ENCODE data around the gene MACC1.
A peak's percentile ranks its signal among the peaks of the same experiment; 100 is the strongest.

The MACC1 gene

DNA sequence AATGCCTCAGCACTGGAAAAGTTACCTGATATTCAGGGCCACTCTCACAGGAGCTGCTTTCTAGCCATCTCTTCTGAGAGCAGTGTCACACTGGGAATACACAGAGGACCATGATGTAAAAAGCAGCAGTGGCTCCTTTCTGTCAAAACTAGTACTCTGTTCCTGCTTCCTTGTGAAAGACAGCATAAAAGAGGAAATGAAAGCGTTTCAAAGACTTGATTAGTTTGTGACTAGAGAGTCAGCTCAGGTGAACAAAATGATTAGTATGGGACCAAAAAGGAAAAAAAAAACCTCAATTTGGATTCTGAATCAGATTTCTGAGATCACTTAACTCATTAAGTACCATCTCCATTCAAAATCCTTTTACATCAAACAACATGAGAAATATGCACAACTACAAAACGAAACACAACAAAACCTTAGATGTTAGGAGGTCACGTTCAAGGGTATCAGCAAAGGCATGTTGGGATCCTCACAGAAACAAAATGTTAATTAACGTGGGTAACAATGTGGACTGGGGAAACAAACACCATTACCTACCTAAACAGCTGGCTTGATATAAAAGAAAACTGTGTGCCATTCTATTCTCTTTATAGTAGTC, 103.7 kb downstream of the MACC1 start:
- no peak for DNase-seq
- no peak for ATAC-seq
- H3K4me3 Mint-ChIP-seq = no peak overlapping the region
- peaks cover 4% of the 10 kb centered on the region for H3K4me1 Mint-ChIP-seq
- no peaks in the 10 kb centered on the region for H3K9me3 Mint-ChIP-seq
- peaks cover 5% of the 10 kb centered on the region for H3K27me3 Mint-ChIP-seq
- H3K27ac Mint-ChIP-seq = no peak overlapping the region

DNA sequence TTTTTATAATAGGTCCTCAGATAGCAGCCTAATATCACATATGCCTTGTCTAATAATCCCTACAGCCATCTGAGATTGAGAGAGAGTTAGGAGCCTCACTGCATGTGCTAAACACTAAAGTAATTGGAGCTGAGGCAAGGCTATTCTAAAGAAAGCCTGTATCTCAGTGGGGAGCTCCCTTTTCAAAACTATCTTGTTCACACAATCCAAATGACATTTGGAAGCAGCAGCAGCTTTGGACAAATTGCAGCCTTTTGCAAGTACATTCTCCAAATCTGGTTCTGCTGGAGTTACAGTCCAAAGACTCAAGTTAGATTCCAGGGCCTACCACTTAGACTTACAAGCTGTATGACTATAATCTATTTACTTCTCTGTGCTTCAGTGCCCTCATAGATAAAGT, 104.5 kb downstream of the MACC1 start:
- no peak overlapping the region for H3K27ac Mint-ChIP-seq
- peaks cover 6% of the 10 kb centered on the region for H3K27me3 Mint-ChIP-seq
- peaks cover 4% of the 10 kb centered on the region for H3K4me1 Mint-ChIP-seq
- no peak overlapping the region for H3K4me3 Mint-ChIP-seq
- no peak for ATAC-seq
- DNase-seq = no peak
- H3K9me3 Mint-ChIP-seq = no peaks in the 10 kb centered on the region

- Mint-ChIP-seq H3K27me3 (peaks cover 11% of the 10 kb centered on the region), H3K4me3 (no peak overlapping the region), H3K27ac (no peak overlapping the region), H3K9me3 (no peaks in the 10 kb centered on the region), H3K4me1 (peaks cover 4% of the 10 kb centered on the region)
- DNase-seq (no peak), ATAC-seq (peak; percentile 74)
Observed at GRCh38 chr7:20111821-20112542, 105.2 kb downstream of the MACC1 start.

GRCh38 chr7:20107582-20107981, 109.6 kb downstream of the MACC1 start:
- Mint-ChIP-seq H3K27ac (no peak overlapping the region), H3K9me3 (no peaks in the 10 kb centered on the region), H3K4me1 (no peaks in the 10 kb centered on the region), H3K27me3 (peaks cover 11% of the 10 kb centered on the region), H3K4me3 (no peak overlapping the region)
- no peak for DNase-seq
- no peak for ATAC-seq

GRCh38 chr7:20104696-20105095, 112.5 kb downstream of the MACC1 start:
- Mint-ChIP-seq H3K9me3 (no peaks in the 10 kb centered on the region), H3K27me3 (peaks cover 11% of the 10 kb centered on the region), H3K4me3 (no peak overlapping the region), H3K27ac (no peak overlapping the region), H3K4me1 (no peaks in the 10 kb centered on the region)
- DNase-seq = no peak
- ATAC-seq = no peak

DNA sequence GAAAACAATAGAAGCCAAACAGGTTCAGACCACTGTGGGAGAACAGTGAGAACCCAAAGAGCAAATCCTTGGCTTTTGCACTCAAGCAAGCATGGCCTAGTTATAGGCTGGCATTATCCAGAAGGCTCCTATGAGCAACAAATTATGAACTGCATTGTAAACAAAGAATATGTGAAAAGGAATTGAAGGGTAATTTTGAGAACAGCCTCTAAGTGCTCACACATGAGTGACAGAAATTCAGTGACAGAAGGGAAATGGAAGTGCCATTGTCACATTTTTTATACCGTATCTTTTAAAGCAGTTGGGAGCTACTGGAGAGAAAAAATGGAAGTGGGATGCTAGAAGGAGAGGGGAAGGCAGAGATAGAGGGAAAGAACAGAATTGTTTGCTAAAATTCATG, 114.2 kb downstream of the MACC1 start:
- no peak overlapping the region for H3K4me3 Mint-ChIP-seq
- H3K27ac Mint-ChIP-seq = peak overlapping the region in 1 of 2 donors; percentile 63
- DNase-seq (no peak), ATAC-seq (no peak)
- no peaks in the 10 kb centered on the region for H3K9me3 Mint-ChIP-seq
- H3K27me3 Mint-ChIP-seq = peaks cover 7% of the 10 kb centered on the region
- no peaks in the 10 kb centered on the region for H3K4me1 Mint-ChIP-seq

DNA sequence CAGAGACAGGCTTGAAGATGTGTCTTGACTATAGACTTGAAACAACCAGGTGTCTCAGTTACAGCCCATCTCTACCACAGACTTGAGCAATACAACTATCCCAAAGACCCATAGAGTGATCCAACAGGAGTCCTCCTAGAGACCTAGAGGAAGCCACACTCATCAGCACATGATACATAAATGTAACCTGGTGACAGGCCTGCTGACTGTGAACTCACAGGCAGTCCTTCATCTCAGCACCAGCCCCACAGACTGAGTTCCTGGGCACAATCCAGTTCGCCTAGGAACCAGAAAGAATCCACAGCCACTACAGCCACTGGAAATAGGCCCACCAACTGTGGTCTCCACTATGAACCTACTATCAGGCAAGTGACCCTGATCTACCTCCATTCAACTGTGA, 121.3 kb downstream of the MACC1 start:
- Mint-ChIP-seq H3K4me3 (no peak overlapping the region), H3K27me3 (no peaks in the 10 kb centered on the region), H3K9me3 (peaks cover 5% of the 10 kb centered on the region in 2 donors), H3K4me1 (no peaks in the 10 kb centered on the region), H3K27ac (no peak overlapping the region)
- DNase-seq (no peak), ATAC-seq (no peak)

- Mint-ChIP-seq H3K4me3 (no peak overlapping the region), H3K4me1 (no peaks in the 10 kb centered on the region), H3K9me3 (peaks cover 5% of the 10 kb centered on the region in 2 donors), H3K27me3 (no peaks in the 10 kb centered on the region), H3K27ac (no peak overlapping the region)
- DNase-seq (no peak), ATAC-seq (no peak)
Observed at GRCh38 chr7:20095436-20095835, 121.7 kb downstream of the MACC1 start.

- ATAC-seq (no peak), DNase-seq (no peak)
- no peaks in the 10 kb centered on the region for H3K27me3 Mint-ChIP-seq
- no peak overlapping the region for H3K4me3 Mint-ChIP-seq
- H3K27ac Mint-ChIP-seq = no peak overlapping the region
- no peaks in the 10 kb centered on the region for H3K4me1 Mint-ChIP-seq
- H3K9me3 Mint-ChIP-seq = peaks cover 3 to 12% of the 10 kb centered on the region in 2 donors
Observed at GRCh38 chr7:20089431-20089830, 127.8 kb downstream of the MACC1 start.

DNA sequence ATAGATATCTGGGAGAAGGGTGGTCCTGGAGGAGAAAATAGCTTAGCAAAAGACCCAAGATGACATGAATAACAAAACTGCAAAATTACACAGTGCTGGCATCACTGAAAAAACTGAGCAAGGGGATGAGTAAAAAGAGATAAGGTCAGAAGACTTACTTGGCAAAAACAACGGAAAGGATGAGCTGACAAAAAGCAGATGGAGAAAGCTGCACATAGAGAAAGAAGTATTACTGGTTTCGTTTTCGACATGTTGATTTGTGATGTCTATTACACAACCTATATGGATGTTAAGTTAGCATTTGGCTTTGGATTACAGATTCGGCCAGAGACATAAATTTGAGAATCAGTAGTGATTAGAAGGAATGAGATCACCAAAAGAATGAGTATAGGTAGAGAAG, 132.1 kb downstream of the MACC1 start:
- peaks cover 0 to 7% of the 10 kb centered on the region in 2 donors for H3K9me3 Mint-ChIP-seq

More for the DNA sequence above, 132.1 kb downstream of the MACC1 start:
- no peak overlapping the region for H3K4me3 Mint-ChIP-seq
- ATAC-seq (no peak), DNase-seq (no peak)
- no peak overlapping the region for H3K27ac Mint-ChIP-seq
- no peaks in the 10 kb centered on the region for H3K27me3 Mint-ChIP-seq
- no peaks in the 10 kb centered on the region for H3K4me1 Mint-ChIP-seq

All from stimulated activated naive CD8-positive, alpha-beta T cell treated with anti-CD3 and anti-CD28 coated beads, Interleukin-15, amount 100 ng/mL, for 72 hours (primary cell).